GM21528 (cell line): ENCODE data around the gene CCDC159.
A peak's percentile ranks its signal among the peaks of the same experiment; 100 is the strongest.
"Not testable (repeated sequence)": the region's sequence is repeated elsewhere in the genome, so short reads cannot be mapped to it uniquely, and the experiment has no call there.

Source experiments
- ATAC-seq: cut with Tn5 transposase; IDR thresholded peaks from one replicate; pipeline ENCODE4 v1.9.1; 2021; ENCODE audit warnings: mild to moderate bottlenecking, moderate library complexity; ENCODE audit not compliant: unreplicated experiment, low FRiP score

CCDC159 gene

GRCh38 chr19:11346104-11346940 lies at the start of gene CCDC159, which contains the start of gene TMEM205:
TSS of gene CCDC159 (plus strand) at chr19:11346519. CDS start at chr19:11346607, 88 bp downstream.
TSS of gene TMEM205 (minus strand) at chr19:11346268. CDS start at chr19:11345619, 649 bp downstream.
- ATAC-seq, result peak; percentile 89

GRCh38 chr19:11299946-11300810 lies 46.1 kb upstream of the CCDC159 start:
- ATAC-seq, result no peak

DNA sequence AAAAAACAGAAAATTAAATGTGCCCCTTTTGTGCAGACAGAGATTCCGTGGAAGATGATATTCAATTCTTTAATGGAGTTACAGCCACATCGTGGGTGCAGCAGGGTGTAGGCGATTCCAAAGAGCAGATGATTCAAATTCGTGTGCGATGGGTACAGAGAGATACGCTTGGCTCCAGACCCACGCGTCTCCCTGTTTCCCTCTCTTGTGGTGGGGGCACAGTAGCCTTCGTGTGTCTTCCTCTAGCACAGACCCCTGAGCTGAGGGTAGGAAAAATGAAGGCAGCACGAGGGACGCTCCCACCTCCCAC lies 45.6 kb upstream of the CCDC159 start:
- ATAC-seq, result no peak

DNA sequence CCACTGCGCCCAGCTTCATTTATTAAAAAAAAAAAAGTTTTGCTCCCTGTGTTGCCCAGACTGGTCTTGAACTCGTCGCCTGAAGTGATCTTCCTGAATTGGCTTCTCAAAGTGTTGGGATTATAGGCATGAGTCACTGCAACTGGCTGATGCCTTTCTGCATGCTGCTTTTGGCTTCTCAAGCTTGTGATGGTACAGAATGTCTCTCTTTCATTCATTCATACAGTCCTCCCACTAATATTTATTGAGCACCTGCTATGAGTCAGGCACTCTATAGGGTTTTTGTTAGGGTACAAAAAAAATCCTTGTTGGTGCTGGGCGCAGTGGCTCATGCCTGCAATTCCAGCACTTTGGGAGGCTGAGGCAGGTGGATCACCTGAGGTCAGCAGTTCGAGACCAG lies 41.4 kb upstream of the CCDC159 start:
- ATAC-seq, result no peak

- ATAC-seq, result no peak
Measured at GRCh38 chr19:11306337-11306736, 40.0 kb upstream of the CCDC159 start.

DNA sequence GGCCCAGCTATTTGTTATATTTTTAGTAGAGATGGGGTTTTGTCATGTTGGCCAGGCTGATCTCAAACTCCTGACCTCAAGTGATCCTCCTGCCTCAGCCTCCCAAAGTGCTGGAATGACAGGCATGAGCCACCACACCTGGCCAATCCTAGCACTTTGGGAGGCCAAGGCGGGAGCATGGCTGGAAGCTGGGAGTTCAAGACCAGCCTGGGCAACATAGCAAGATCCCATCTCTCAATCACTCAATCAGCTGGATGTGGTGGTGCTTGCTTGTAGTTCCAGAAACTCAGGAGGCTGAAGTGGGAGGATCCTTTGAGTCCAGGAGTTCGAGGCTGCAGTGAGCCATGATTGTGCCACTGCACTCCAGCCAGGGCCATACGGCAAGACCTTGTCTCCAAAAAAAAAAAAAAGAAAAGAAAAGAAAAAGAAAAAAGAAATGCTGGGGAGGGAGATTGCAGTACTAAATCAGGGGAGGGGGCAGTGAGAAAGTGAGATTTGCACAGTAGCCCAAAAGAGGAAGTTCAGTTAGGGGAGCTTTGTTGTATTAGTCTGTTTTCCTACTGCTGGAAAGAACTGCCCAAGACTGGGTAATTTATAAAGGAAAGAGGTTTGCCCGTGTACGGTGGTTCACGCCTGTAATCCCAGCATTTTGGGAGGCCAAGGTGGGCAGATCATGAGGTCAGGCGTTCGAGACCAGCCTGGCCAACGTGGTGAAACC lies 25.9 kb upstream of the CCDC159 start:
- not testable (repeated sequence) for ATAC-seq

- ATAC-seq, result no peak
Measured at GRCh38 chr19:11321191-11322126, 24.9 kb upstream of the CCDC159 start.

- no peak for ATAC-seq
Measured at GRCh38 chr19:11322269-11323024, 23.9 kb upstream of the CCDC159 start.

- ATAC-seq, result no peak
Measured at GRCh38 chr19:11323601-11324078, 22.7 kb upstream of the CCDC159 start.

DNA sequence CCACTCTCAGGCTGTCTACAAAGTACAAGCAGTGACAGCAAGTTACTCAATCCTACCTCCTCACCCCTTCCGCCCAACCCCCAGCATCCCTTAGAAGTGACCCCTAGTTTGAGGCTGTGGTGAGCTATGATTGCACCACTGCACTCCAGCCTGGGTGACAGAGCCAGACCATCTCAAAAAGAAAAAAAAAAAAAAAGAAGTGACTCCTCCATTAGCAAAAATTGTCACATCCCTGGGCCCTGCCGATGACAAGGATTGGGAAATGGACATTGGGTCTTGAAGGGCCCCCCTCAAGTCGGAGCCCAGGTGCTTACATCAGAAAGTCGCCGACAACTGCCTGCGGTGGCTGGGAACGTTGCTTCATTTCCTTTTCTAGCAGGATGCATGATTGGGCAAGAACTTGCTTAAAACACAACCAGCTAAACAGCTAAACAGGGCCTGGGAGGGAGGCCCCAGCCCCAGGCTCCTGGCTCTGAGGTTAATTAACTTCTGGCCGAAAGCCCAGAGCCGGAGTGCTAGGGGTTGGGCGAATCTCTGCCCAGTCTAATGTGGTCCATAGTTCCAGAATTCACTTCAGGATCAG lies 22.1 kb upstream of the CCDC159 start:
- ATAC-seq, result no peak

DNA sequence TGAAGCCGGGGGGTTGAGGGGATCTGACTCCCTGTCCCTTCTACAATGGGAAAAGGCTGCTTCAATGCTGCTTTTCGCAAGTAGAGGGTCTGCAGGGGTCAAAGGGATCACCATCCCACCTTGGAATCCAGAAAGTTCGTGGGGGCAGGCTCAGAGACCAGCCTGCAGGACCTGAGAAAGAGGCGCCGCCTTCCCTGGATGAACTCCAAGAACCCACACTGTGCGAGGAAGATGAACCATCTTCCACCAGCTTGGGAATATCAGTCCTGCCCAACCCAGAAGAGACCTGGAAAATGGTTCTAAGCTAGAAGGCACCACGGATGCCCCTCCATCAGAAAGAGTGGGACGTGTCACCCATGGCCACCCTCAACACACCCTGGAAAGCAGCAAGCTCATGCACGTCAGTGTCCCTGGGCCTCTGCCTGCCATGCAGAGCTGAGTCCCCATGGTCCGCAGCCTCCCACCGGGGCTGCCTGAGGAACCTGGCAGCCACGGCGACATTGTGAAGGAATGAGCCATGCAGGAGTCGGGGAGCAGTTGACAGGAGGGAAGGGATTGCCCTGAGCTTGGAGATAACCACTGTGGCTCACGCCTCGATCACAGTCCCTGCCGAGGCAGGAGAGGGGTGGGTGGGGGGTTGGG lies 21.4 kb upstream of the CCDC159 start:
- no peak for ATAC-seq

DNA sequence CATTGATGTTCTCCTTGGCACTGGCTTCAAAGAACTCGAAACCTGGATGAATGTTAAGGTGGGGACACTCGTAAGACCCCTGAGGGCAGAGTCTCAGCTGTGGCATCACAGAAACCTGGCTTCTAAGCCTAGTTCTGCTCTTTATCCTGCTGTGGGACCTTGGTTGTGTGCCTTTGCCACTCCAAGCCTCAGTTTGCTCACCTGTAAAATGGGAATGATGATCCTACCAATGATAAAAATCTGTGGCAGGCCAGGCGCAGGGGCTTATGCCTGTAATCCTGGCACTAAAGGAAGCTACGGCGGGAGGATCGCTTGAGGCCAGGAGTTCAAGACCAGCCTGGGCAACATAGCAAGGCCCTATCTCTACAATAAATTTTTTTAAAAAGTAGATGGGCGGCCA lies 20.8 kb upstream of the CCDC159 start:
- no peak for ATAC-seq

- no peak for ATAC-seq
Measured at GRCh38 chr19:11330127-11330526, 16.2 kb upstream of the CCDC159 start.

- no peak for ATAC-seq
Measured at GRCh38 chr19:11331502-11331901, 14.8 kb upstream of the CCDC159 start.

GRCh38 chr19:11332822-11333221 lies 13.5 kb upstream of the CCDC159 start:
- ATAC-seq, result no peak

DNA sequence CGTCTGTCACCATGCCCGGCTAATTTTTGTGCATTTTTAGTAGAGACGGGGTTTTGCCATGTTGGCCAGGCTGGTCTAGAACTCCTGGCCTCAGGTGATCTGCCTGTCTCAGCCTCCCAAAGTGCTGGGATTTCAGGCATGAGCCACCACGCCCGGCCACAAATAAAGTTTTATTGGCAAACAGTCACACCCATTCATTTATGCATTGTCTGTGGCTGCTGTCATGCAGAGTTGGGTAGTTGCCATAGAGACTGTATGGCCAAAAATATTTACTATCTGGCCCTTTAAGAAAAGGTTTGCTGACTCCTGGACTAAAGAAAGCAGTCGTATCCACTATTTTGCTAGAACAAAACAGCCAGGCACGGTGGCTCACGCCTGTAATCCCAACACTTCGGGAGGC lies 12.5 kb upstream of the CCDC159 start:
- ATAC-seq, result not testable (repeated sequence)

- ATAC-seq, result no peak
Measured at GRCh38 chr19:11335449-11336146, 10.7 kb upstream of the CCDC159 start.

- ATAC-seq, result no peak
Measured at GRCh38 chr19:11337080-11337479, 9.2 kb upstream of the CCDC159 start.
